Esophagus muscularis mucosa (tissue), 4 donors: ENCODE data around the gene SEC24D. TPM values are rescaled to one million over a fixed set of nuclear protein-coding genes. Genes with fewer than 3 reads are reported as not detected.
"Not testable (repeated sequence)": the region's sequence is repeated elsewhere in the genome, so short reads cannot be mapped to it uniquely, and the experiment has no call there.

Experiments
- DNase-seq: peaks from one replicate; pipeline ENCODE4 v3.0.0-alpha.2; 2017; ENCODE audit errors: extremely low spot score
- H3K27ac ChIP-seq, 4 donors: fragments of 200-600 bp; sonication (generic); replicated peaks in 1 of 4; 1 replicate in 3 of 4; 2 replicates in 1 of 4; pipeline ENCODE4 v1.5.1; 2016 to 2019; ENCODE audit warnings: mild to moderate bottlenecking in 1 of 4
- H3K27me3 ChIP-seq, 4 donors: fragments of 200-600 bp; sonication (generic); one replicate each; pipeline versions ENCODE4 v1.5.1 to v1.6.0; 2016 to 2019
- H3K36me3 ChIP-seq, 4 donors: fragments of 200-600 bp; sonication (generic); one replicate each; pipeline ENCODE4 v1.5.1; 2016 to 2019
- H3K4me1 ChIP-seq, 4 donors: fragments of 200-600 bp; sonication (generic); one replicate each; pipeline ENCODE4 v1.5.1; 2016 to 2019
- H3K4me3 ChIP-seq, 4 donors: fragments of 200-600 bp; sonication (generic); 1 replicate in 2 of 4; 2 replicates in 2 of 4; pipeline ENCODE4 v1.5.1; 2016 to 2019; ENCODE audit warnings: mild to moderate bottlenecking in 4 of 4, moderate library complexity in 1 of 4
- H3K9me3 ChIP-seq, 4 donors: fragments of 200-600 bp; sonication (generic); 1 replicate in 3 of 4; 2 replicates in 1 of 4; pipeline ENCODE4 v1.5.1; 2016 to 2019
- EP300 ChIP-seq: sonication (generic); formaldehyde crosslinking; IDR thresholded peaks from one replicate; pipeline ENCODE4 v1.6.1; 2017; ENCODE audit warnings: antibody characterized with exemption
- POLR2A ChIP-seq: fragments of 450-650 bp; IDR thresholded peaks from one replicate; pipeline ENCODE4 v1.6.1; 2017; ENCODE audit warnings: antibody characterized with exemption, moderate library complexity, mild to moderate bottlenecking, low read depth
- POLR2AphosphoS5 ChIP-seq, 2 donors: sonication (generic); formaldehyde crosslinking; IDR thresholded peaks; one replicate each; pipeline ENCODE4 v1.6.1; 2017; ENCODE audit warnings: antibody characterized with exemption in 2 of 2
- WGBS: methylation state at CpG from one replicate; pipeline ENCODE4 v1.1.5; 2018; 5-methylcytosine and 5-hydroxymethylcytosine counted together
- intact Hi-C: fragments of 100-400 bp; cut with DNase I; formaldehyde crosslinking; loops from one replicate; pipeline ENCODE4 v1.15.1; 2023
- total RNA-seq, 4 donors: library from RNA; depleted of rRNA; stranded (reverse); fragments of >200 nt; gene quantifications; one replicate each; pipeline versions ENCODE4 v1.1.0 to v1.2.1, GENCODE V29; 2016
- TF ChIP-seq, protein P1 (sequence below), 3 experiments: fragments of 200-600 bp in 2 of 3; fragments of 450-650 bp in 1 of 3; sonication (generic) in 2 of 3; IDR thresholded peaks; one replicate each; pipeline ENCODE4 v1.5.1; 2017 to 2019; ENCODE audit warnings: antibody characterized with exemption in 3 of 3, mild to moderate bottlenecking in 2 of 3, moderate library complexity in 1 of 3

SEC24D gene
- total RNA-seq, 4 donors from 2014 or later: 29.1 to 41.5 (median 37.0) TPM

DNA sequence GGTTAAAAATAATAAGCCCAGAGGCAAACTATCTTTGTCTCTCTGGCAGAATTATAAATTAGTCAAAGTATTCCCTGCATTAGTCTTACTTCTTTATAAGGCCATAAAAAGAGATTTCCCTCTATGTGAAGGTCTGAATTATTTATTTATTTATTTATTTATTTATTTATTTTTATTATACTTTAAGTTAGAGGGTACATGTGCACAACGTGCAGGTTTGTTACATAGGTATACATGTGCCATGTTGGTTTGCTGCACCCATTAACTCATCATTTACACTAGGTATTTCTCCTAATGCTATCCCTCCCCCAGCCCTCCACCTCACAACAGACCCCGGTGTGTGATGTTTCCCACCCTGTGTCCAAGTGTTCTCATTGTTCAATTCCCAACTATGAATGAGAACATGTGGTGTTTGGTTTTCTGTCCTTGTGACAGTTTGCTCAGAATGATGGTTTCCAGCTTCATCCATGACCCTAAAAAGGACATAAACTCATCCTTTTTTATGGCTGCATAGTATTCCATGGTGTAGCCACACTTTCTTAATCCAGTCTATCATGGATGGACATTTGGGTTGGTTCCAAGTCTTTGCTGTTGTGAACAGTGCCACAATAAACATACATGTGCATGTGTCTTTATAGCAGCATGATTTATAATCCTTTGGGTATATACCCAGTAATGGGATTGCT, 58.8 kb downstream of the SEC24D start:
- not testable (repeated sequence) for H3K4me3 ChIP-seq, H3K9me3 ChIP-seq, H3K36me3 ChIP-seq, H3K27me3 ChIP-seq, DNase-seq
- Histone ChIP-seq H3K27ac (peak overlapping the region in 3 of 4 donors; percentile 56 to 91 (median 84)), H3K4me1 (peaks cover 25 to 39% (median 37%) of the 10 kb centered on the region in 4 donors)
- WGBS: 90% methylated on average over 2 of the region's 2 CpGs
- intact Hi-C loops: loop anchor here (5.0 kb wide), 1 partner anchor 60 kb away; the partner anchor contains the start of gene SEC24D

DNA sequence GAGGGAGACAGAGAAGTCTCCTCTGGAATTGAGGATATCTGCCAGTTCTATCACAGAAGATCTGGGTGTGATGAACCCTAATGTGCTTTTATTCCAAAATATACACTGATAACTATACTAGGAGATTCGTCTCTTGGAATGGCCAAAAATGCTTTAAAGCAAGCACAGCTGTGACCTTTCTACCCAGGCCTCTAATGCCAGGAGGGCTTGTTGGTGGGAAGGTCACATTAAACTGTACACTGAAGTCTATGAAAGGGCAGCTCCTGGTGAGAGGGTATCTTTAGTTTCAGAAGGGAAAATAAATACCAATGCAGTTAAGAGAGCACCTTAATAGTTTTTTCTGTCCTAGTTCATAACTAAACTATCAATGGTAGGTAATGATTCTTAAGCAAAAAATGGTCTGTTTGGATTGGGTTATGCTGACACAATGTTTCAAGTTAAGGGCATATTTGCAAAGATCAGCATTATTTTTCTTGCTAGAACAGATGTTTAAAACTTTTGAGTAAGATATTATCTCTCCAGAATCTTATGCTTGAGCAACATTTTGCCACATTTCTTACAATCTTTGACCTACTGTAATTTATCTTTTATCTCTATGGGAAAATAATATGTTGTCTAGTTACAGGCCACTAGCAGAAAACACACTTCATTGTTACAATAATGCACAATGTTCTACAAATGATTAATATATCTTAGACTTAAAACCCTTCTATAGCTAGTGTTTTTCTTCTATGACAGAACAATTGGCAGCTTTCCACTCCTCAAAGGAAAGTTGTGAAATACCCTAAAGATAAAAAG, 59.6 kb downstream of the SEC24D start:
- intact Hi-C loops: loop anchor here (5.0 kb wide), 1 partner anchor 61 kb away; the partner anchor contains the start of gene SEC24D
- peak overlapping the region; percentile 40 to 91 (median 70) for H3K27ac ChIP-seq
- H3K4me1 ChIP-seq: peaks cover 27 to 47% (median 44%) of the 10 kb centered on the region in 4 donors
- no peaks in the 10 kb centered on the region for H3K36me3 ChIP-seq
- no peaks in the 10 kb centered on the region for H3K27me3 ChIP-seq
- H3K9me3 ChIP-seq: no peaks in the 10 kb centered on the region
- 60% methylated on average over 1 of the region's 1 CpG for WGBS
- TF ChIP-seq POLR2A (no peak), EP300 (no peak), POLR2AphosphoS5 (IDR thresholded peaks at IDR 0.05) (no peak)
- TF ChIP-seq, protein P1, sequence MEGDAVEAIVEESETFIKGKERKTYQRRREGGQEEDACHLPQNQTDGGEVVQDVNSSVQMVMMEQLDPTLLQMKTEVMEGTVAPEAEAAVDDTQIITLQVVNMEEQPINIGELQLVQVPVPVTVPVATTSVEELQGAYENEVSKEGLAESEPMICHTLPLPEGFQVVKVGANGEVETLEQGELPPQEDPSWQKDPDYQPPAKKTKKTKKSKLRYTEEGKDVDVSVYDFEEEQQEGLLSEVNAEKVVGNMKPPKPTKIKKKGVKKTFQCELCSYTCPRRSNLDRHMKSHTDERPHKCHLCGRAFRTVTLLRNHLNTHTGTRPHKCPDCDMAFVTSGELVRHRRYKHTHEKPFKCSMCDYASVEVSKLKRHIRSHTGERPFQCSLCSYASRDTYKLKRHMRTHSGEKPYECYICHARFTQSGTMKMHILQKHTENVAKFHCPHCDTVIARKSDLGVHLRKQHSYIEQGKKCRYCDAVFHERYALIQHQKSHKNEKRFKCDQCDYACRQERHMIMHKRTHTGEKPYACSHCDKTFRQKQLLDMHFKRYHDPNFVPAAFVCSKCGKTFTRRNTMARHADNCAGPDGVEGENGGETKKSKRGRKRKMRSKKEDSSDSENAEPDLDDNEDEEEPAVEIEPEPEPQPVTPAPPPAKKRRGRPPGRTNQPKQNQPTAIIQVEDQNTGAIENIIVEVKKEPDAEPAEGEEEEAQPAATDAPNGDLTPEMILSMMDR (IDR thresholded peaks at IDR 0.05): no peak
- no peak overlapping the region for H3K4me3 ChIP-seq
- DNase-seq: no peak

DNA sequence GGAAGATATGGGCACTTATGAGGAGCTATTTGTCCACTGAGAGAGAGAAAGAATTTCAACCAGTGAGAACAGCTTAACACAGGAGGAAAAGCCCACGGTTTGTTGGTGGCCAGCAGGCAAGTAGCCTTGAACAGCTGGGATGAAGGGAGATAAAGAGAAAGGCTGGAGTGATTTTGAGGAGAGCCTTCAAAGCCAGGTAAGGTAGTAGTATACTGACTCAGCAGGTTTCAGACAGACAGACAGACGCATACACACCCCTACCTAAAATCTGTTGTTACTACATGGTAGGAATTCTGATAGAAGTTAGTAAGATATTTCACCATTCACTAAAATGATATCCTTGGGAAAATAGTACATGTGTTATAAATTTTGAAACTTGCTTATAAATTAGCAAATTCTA, 60.5 kb downstream of the SEC24D start:
- TF ChIP-seq EP300: no peak
- no peak for TF ChIP-seq POLR2AphosphoS5 (IDR thresholded peaks at IDR 0.05)
- no peak for TF ChIP-seq POLR2A
- TF ChIP-seq, protein P1 (IDR thresholded peaks at IDR 0.05): no peak
- no peaks in the 10 kb centered on the region for H3K9me3 ChIP-seq
- no peak for DNase-seq
- H3K4me3 ChIP-seq: no peak overlapping the region
- peaks cover 35 to 56% (median 54%) of the 10 kb centered on the region in 4 donors for H3K4me1 ChIP-seq
- no peaks in the 10 kb centered on the region for H3K27me3 ChIP-seq
- no peaks in the 10 kb centered on the region for H3K36me3 ChIP-seq
- 79% methylated on average over 2 of the region's 2 CpGs for WGBS
- peak overlapping the region; percentile 76 to 91 (median 82) for H3K27ac ChIP-seq
- intact Hi-C loops: loop anchor here (5.0 kb wide), 1 partner anchor 62 kb away; the partner anchor contains the start of gene SEC24D

DNA sequence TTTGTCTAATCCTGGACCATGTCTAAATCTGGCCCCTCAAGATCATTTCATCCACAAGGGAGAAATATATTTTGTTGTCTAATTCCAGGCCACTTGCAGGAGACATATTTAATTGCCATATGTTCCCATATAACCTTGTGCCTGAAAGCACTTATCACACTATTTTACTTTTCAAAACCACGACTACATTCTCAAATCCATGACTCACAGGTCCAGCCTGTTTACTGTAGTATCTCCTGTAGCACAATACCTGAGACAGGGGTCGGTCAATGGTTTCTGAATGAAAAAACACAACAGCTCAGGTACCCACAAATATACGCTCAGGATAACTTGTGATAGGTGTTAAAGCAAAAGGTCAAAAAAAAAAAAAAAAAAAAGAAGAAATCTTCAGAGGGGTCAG, 60.9 kb downstream of the SEC24D start:
- peaks cover 39 to 60% (median 58%) of the 10 kb centered on the region in 4 donors for H3K4me1 ChIP-seq
- TF ChIP-seq POLR2A: no peak
- TF ChIP-seq, protein P1 (IDR thresholded peaks at IDR 0.05): no peak
- TF ChIP-seq POLR2AphosphoS5 (IDR thresholded peaks at IDR 0.05): no peak
- TF ChIP-seq EP300: no peak
- WGBS: 91% methylated on average over 3 of the region's 3 CpGs
- H3K27ac ChIP-seq: peak overlapping the region; percentile 76 to 91 (median 82)
- intact Hi-C loops: loop anchor here (5.0 kb wide), 1 partner anchor 62 kb away; the partner anchor contains the start of gene SEC24D
- H3K4me3 ChIP-seq: no peak overlapping the region
- no peaks in the 10 kb centered on the region for H3K36me3 ChIP-seq
- no peaks in the 10 kb centered on the region for H3K27me3 ChIP-seq
- no peak for DNase-seq
- no peaks in the 10 kb centered on the region for H3K9me3 ChIP-seq

DNA sequence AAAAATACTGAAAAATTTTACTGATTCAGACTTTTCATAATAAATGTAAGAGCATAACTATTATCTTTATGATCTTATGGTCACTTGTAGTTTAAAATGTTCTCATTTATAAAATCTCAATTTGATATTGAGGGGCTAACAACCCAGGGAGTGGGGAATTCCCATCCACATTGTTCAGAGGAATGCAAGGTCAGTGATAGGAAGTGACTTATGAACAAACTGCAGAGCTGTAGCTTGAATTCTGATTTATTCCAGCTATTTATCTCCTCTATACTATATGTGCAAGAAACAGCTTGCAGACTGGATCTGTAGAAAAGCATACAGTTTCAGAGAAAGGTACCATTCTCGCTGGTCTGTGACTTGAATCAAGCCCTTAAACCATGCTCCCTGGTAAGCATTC, 61.6 kb downstream of the SEC24D start:
- TF ChIP-seq EP300 (no peak), POLR2A (no peak), POLR2AphosphoS5 (IDR thresholded peaks at IDR 0.05) (no peak)
- TF ChIP-seq, protein P1 (IDR thresholded peaks at IDR 0.05): no peak
- Histone ChIP-seq H3K27ac (peak overlapping the region; percentile 76 to 91 (median 82)), H3K36me3 (no peaks in the 10 kb centered on the region)

More for the DNA sequence above, 61.6 kb downstream of the SEC24D start:
- Histone ChIP-seq H3K4me1 (peaks cover 46 to 67% (median 65%) of the 10 kb centered on the region in 4 donors), H3K9me3 (no peaks in the 10 kb centered on the region), H3K4me3 (no peak overlapping the region), H3K27me3 (no peaks in the 10 kb centered on the region)
- 79% methylated on average over 1 of the region's 1 CpG for WGBS
- intact Hi-C loops: no loop called here
- DNase-seq: no peak
